Inflammatory macrophage treated with lipopolysaccharide for 4 hours (primary cell): ENCODE results near the gene MRNIP.
"Not testable (repeated sequence)": the region's sequence is repeated elsewhere in the genome, so short reads cannot be mapped to it uniquely, and the experiment has no call there.

Experiments used
- DNase-seq: peaks from one replicate; pipeline ENCODE4 v3.0.0-alpha.2; 2020

MRNIP gene

DNA sequence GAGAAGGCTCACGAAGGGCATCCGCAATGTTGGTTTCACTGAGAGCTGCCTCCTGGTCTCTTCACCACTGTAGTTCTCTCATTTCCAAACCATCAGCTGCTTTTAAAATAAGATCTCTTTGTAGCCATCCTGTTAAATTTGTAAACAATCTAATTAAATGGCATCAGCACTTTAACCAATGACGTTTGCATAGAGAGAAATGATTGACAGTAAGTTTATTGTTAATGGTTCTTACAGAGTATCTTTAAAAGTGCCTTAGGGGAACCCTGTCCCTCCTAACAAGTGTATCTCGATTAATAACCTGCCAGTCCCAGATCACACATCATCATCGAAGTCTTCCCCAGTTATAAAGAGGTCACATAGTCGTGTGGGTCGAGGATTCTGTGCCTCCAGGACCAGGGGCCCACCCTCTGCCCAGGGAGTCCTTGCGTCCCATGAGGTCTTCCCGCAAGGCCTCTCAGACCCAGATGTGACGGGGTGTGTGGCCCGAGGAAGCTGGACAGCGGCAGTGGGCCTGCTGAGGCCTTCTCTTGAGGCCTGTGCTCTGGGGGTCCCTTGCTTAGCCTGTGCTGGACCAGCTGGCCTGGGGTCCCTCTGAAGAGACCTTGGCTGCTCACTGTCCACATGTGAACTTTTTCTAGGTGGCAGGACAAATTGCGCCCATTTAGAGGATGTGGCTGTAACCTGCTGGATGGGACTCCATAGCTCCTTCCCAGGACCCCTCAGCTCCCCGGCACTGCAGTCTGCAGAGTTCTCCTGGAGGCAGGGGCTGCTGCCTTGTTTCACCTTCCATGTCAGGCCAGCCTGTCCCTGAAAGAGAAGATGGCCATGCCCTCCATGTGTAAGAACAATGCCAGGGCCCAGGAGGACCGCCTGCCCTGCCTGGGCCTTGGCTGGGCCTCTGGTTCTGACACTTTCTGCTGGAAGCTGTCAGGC is 21.3 kb downstream of the MRNIP start:
- DNase-seq: no peak

DNA sequence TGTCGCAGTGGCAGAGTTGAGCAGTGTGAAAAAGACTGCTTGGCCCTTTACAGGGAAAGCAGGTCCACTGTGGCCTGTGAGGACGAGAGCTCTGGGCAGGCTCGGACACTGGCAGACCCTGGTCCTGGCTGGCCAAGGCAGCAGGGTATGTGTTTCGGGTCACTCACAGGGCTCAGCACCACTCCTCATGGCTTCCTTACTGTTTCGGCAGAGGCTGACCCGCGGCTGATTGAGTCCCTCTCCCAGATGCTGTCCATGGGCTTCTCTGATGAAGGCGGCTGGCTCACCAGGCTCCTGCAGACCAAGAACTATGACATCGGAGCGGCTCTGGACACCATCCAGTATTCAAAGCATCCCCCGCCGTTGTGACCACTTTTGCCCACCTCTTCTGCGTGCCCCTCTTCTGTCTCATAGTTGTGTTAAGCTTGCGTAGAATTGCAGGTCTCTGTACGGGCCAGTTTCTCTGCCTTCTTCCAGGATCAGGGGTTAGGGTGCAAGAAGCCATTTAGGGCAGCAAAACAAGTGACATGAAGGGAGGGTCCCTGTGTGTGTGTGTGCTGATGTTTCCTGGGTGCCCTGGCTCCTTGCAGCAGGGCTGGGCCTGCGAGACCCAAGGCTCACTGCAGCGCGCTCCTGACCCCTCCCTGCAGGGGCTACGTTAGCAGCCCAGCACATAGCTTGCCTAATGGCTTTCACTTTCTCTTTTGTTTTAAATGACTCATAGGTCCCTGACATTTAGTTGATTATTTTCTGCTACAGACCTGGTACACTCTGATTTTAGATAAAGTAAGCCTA is 22.2 kb downstream of the MRNIP start:
- DNase-seq: peak; percentile 78

DNA sequence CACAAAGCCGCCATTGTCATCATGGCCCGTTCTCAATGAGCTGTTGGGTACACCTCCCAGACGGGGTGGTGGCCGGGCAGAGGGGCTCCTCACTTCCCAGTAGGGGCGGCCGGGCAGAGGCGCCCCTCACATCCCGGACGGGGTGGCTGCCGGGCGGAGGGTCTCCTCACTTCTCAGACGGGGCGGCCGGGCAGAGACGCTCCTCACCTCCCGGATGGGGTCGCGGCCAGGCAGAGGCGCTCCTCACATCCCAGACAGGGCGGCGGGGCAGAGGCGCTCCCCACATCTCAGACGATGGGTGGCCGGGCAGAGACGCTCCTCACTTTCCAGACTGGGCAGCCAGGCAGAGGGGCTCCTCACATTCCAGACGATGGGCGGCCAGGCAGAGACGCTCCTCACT is 23.7 kb downstream of the MRNIP start:
- not testable (repeated sequence) for DNase-seq

DNA sequence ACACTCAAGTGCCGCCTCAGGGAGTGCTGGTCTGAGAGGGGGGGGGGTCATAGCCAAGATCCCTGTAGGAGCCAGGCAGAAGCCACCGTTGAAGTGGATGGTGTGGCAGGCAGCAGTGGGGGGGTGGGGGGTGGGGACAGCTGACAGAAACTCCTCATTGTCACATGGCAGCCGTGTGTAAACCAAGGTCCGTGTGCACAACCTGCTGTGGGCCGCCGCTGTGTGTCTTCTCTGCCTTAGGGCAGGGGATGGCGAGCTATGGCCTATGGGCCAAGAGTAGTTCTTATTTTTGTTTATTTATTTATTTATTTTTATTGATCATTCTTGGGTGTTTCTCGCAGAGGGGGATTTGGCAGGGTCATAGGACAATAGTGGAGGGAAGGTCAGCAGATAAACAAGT is 24.5 kb downstream of the MRNIP start:
- no peak for DNase-seq

DNA sequence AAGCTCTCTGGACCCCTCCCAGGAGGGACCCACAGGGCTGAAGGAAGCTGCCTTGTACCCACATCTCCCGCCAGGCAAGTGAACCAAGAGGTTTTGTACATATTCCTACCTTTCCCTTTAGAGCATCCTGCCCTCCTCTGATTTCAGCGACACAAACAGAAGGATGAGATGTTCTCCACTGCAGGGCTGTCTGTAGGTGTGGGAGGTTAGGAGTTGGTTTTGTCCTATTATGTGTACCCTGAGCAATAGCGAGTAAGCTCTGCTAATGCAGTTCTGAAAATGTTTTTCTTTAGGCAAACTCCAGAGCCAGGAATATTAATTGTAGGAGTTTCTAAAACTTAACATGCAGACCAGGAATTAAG is 24.9 kb downstream of the MRNIP start:
- DNase-seq: no peak

DNA sequence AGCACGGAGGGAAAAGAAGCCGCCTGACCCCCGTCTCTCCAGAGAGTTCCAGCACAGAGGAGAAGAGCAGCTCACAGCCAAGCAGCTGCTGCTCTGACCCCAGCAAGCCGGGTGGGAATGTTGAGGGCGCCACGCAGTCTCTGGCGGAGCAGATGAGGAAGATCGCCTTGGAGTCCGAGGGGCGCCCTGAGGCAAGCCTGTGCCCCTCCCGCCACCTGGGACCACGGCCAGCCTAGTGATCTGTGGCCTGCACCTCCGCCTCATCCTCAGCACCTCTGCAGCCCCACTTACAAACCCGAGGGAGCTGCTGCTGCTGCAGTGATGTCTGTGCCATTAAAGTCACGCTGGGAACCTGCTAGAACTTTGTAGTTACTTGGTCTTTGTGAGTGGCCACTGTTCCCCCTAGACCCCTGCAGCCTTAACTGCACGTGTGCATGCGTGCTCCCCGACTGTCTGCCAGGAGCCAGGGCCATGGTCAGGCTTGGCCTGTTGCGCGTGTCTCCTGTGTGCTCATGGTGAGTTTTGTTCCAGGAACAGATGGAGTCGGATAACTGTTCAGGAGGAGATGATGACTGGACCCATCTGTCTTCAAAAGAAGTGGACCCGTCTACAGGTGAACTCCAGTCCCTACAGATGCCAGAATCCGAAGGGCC is 25.4 kb downstream of the MRNIP start:
- DNase-seq: no peak

DNA sequence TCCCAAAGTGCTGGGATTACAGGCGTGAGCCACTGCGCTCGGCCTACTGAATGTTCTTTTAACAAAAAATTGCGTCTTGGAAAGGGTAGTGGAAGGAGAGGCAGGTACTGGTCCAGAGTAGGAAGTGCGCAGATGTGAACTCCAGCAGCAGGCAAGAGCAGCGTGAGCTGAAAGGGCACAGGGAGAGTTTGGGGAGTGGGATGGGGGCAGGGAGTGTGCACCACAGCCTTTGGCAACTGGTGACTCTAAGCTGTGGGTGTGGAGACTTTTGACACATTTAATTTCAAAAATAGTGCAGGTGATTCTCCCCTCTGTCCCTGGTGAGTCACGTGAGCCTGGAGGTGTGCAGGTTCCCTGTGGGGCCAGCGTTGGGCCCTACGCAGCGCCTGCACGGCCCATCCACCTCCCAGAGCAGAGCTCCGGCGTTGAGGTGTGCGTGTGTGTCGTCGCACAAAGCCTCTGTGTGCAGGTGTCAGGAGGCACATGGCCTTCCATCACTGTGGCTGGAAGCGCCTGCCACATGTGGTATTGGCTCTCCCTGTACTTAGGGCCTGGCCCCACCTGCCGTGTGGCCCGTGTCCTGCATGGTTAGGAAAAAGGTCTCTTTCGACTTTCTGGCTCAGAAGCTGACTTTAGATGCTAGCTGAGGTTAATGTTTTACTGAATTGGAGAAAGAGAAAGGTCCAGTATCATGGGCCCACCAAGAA is 26.4 kb downstream of the MRNIP start:
- DNase-seq: no peak

DNA sequence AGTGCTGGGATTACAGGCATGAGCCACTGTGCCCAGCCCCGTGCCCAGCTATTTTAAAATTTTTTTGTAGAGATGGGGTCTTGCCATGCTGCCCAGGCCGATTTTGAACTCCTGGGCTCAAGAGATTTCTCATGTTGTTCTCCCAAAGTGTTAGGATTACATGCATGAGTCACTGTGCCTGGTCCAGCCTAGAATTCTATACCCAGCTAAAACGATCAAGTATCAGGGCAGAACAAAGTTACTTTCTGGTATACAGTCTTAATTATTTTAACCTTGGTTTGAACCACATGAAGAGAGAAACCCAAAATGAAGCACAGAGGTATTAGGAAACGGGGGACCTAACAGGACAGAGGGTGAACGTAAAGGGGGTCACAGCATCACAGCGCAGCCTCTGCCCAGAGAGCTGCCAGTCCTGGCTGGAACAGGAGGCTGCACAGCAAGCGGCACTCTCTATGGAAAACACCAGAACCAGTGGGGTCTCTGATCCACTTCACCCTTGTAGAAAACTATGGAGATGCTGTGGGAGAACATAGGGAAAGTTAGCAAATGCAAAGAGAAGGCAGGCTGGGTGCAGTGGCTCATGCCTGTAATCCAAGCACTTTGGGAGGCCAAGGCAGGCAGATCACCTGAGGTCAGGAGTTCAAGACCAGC is 27.7 kb downstream of the MRNIP start:
- no peak for DNase-seq

DNA sequence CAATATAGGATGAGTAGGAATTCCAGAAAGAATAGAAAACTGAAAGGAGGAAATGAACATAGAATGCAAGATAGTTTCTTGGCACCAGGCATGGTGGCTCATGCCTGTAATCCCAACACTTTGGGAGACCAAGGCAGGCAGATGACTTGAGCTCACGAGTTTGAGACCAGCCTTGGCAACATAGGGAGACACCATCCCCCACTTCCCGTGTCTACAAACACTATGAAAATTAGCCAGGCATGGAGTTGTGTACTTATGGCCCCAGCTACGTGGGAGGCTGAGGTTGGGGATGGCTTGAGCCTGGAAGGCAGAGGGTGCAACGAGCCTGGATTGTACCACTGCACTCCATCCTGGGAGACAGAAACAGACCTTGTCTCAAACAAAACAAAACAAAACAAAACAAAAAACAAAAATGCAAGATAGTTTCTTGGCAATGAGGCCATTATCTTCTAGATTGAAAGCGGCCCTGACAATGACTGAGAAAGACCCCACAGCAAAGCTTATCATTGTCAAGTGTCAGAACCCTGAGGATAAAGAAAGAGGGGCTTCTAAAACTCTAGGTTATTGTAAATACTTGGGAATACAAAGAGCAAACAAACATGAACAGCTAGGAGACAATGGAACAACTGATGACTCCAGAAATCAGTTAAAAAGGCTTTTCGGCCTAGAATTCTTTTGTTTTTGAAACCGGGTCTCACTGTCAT is 28.7 kb downstream of the MRNIP start:
- DNase-seq: no peak

DNA sequence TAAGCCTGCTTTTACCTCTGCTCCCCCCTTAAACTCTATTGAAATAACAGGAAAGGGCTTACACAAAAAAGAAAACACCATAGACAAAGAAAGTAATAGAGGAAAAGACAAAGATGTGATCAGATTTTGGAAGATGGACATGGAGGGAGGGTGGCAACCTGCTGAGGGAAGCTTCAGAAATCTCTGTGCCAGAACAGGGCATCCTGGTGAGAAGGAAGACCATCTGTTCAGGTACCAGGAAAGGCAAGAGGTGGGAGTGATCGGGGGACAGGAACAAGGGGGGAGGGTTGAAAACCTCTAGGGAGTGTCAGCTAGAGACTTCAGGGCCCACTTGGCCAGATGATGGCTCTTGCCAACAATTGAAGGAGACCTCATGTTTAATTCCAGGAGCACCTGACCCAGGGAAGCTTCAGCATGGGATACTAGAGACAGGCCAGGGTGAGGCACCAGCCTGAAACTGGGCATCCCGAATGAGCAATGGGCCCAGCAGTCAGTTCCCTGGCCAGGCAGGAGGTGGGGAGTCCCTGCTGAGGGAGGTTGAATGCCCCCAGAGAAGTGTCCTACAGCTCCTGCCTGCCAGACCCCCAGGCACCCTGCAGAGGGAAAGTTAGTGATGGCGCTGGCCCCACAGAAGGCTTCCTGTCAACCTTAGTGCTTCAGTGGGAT is 29.7 kb downstream of the MRNIP start:
- DNase-seq: no peak

DNA sequence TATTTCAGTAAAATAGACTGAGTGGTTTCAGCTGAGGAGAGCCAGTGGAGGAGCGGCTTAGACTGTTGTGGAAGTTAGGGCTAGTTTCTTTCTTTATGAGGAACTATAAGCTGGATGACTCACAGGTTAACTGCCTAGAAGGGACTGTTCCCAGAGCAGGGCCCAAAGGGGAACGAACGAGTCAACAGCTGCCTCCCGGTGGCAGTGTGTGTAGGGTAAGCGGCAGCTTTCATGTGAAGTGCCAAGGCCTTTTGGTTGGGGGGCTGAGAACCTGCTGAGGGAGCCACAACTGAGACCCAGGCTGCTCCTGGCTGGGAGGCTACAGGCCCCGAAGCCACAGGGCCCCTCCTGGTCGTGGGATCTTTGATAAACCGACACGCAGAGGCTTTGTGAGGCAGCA is 30.9 kb downstream of the MRNIP start:
- DNase-seq: peak; percentile 91

DNA sequence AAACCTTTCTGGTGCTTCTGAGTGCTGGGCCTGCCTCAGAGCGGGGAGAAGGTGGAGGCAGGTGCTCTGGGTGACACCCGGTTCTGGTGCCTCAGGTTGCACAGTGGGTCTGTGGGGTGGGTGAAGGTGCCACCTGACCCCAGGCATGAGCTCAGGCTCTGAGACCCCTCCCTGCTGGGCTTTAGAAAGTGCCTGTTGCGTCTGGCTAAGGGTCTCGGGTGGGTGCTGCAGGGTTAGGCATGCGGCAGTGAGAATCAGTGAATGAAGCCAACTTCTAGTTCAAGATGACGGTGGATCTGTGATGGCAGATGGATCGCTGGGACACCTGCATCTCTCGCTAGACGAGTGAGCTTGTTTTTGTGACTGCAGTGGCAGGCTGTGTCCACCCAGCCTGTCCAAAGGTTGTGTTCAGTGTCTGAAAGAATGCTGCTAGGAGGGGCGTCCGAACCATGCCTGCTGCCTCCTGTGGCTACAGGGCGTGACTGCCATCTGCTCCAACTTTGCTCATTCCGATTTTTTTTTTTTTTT is 32.9 kb downstream of the MRNIP start:
- DNase-seq: no peak

DNA sequence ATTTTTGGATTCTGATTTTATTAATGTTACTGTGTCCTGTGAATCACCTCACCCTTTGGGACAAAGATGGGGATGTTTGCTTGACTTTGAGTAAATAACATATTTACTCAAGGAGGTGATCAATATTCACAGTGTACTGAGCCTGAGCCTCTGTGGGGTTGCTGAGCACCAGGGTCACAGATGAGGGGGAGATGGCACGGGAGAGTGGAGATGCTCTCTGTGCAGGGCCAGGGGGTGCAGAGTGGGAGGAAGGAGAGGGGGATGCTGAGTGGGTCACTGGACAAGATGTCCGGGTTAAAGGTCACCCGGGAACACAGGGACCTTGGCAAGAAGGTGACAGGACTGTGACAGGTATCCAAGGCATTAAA is 33.9 kb downstream of the MRNIP start:
- no peak for DNase-seq

DNA sequence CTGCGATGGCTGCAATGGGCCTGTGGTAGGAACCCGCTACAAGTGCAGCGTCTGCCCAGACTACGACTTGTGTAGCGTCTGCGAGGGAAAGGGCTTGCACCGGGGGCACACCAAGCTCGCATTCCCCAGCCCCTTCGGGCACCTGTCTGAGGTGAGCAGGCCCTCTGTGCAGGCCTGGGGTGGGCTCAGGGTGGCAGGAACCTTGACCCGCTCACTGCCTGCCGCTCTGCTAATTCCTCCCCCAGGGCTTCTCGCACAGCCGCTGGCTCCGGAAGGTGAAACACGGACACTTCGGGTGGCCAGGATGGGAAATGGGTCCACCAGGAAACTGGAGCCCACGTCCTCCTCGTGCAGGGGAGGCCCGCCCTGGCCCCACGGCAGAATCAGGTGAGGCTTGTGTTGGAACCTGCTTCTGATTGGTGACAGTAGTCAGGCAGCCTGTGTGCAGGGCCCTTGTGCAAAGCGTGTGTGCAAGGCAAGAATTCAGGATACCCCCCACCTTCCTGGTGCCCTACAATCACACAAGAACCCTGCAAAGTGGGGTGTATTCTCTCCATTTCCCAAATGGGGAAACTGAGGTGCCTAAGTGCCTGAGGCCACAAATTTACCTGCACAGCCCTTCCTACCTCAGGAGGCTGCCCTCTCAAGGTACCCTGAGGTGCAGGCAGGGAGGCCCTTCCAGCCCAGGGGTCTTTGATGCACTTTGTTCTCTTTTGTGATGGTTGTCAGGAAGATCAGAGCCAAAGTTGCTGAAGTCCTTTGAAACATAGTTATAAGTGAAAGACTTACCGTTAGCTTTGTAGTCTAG is 34.5 kb downstream of the MRNIP start:
- DNase-seq: no peak

DNA sequence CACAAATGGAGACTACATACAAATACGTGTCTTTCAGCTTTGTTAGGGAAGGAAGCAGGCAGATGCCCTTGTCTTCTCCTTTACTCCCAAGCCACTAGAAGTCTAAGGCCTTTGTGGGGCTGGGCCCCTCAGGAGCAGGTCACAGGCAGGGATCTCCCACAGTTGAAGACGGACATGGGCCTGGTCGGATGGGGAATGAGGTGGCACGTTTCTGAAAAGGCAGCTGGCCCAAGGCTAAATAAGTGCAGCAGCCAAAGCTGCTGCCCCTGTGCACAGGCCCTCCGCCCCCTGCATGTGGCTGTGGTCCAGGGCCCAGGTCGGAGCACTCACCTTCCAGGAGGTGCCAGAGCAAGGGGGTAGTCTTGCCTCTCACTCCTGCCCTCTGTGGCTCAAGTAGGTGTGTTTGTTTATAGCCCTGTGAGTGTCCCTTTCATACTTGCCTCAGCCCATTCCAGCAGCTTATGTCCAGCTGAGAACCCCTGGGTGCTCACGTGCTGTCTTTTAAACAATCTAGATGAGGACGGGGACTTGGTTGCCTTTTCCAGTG is 36.1 kb downstream of the MRNIP start:
- DNase-seq: no peak

DNA sequence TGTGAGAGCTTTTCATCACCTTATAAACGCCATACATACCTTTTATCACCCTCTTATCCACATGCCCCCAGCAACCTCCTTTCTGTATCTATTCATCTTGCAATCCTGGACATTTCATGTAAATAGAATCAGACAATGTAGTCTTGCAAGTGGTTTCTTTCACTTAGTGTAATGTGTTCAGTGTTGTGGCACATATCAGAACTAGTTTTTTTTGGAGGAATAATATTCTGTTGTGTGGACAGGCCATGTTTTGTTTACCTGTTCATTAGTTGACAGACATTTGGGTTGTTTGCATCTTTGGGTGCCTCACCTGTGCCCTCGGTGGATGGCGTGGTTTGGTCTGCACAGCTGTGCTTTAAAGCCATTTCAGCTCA is 36.6 kb downstream of the MRNIP start:
- no peak for DNase-seq

DNA sequence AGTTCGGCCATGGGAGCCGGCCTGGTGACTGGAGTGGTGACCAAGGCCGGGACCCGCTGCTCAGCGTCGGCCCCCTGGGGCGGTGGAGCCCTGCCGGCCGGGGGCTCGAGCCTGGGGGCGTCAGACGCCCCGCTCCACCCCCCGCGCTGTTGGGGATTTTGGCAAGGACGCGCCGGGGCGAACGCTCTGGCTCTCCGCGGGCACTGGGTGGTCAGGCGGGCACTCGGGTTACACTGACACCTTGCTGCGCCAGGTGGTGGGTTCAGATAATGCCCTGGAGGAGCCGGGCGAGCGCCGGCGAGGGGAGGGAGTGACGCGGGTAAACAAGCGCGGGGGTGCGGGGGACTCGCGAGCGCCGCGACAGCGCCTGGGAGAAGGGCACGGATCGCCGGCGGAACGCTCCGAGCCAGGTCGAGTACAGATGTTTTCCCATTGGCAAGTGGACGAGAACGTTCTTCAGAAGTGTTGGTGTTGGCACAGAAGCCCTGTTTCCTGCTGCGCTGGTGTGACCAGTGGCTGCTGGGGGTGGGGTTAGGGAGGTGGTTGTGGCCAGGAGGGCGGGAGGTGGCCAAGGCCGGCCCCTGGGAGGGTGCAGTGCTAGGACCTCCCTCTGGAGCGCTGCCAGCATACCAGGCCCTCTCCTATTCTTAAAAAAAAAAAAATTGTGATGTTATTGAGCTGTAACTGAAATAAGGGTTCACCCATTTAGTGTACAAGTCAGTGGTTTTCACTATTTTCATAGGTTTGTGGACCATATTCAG is 37.1 kb downstream of the MRNIP start:
- peak; percentile 91 for DNase-seq

DNA sequence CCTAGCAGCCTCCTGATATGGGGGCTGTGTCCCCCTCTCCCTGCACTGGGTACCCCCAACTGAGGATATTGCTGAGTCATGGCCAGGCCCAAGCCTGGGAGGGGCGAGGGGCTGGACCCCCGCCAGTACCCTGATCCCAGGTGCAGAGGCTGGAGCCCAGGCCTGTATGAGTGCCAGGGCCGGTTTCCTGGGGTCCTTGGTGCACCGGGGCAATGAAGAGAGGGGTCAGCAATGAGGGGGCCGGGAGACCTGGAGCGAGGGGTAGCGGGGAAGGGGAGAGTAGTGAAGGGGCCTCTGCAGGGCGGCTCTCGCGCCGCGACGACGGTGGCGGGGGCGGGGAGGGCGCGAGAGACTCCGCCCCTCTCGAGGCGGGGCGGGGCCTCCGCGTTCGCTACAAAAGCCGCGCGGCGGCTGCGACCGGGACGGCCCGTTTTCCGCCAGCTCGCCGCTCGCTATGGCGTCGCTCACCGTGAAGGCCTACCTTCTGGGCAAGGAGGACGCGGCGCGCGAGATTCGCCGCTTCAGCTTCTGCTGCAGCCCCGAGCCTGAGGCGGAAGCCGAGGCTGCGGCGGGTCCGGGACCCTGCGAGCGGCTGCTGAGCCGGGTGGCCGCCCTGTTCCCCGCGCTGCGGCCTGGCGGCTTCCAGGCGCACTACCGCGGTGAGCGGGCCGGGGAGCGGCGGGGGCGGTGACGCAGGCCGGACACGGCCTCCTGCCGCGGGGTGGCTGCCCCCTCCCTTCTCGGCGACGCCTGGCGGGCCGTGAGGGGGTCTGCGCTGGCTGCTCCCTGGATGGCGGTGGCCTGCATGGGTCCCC is 37.9 kb downstream of the MRNIP start, which contains the start of gene SQSTM1:
Gene SQSTM1 (plus strand): TSS at position 423 of the 815 bp plus-strand sequence. CDS start 32 bp downstream, at position 455.
- peak; percentile 82 for DNase-seq
